T-helper 9 cell (primary cell): ENCODE data around the gene WWOX.

Source experiments
- DNase-seq: peaks from one replicate; pipeline ENCODE4 v3.0.0-alpha.2; 2020

Gene WWOX

GRCh38 chr16:78309763-78310162, 210.3 kb downstream of the WWOX start:
- no peak for DNase-seq

- DNase-seq = no peak
These were observed 210.7 kb downstream of the WWOX start for GRCh38 chr16:78310196-78310595.

DNA sequence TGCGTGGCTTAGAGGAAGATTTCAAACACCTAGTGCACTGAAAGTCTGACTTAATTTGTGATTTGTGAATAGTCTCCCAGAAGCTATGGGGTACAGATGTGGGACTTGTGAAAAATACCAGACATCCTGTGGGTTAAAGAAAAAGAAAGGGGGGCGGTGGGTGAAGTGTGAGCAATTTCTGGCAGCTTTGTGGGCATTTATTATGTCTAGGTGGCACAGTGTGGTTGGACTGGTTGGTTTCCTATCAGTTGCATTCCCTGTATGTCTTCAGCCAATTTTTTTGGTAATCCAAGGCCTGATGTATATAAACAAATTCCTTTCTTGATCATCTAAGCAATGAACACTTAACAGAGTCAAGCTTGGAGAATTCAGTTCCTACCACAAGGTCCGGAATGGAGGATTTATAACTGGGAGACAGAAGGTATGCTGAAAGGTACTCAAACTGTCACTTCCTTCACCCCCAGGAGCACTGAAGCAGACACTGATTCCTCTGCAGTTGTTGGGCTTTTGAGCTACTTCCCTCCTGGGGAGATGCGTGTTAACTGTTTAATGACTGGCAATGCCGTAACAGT, 211.6 kb downstream of the WWOX start:
- no peak for DNase-seq

GRCh38 chr16:78311831-78312230, 212.4 kb downstream of the WWOX start:
- DNase-seq = no peak

DNA sequence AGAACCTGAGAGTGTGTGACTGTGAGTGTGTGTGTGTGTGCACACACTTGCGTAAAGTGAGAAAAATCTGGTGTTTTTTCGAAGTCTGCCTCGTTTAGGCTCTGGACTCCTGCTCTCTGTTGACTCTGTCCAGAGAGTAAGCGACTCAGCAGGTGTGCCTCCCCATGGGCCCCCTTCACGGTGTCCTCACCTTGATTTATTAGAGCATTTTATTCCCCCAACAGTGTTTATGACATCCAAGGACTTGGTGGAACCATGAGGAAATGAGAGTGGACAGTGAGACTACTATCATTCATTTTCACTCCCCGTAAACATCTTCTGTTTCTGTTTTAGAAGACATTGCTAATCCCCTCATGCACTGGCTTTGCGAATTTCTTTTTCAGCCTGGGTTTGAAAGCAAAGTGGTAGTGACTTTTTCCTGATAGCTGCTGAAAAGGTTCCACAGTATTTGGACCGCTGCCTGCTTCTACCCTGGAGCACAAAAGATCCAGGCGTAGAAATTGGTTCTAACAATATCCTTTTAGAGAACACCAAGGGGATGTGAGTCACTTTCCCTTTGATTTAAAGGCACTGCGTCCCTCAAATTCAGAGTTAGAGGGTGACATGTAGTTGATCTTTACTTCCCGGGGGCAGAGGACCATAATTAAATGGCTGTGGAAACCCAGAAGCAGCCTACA, 218.2 kb downstream of the WWOX start:
- DNase-seq = no peak

DNA sequence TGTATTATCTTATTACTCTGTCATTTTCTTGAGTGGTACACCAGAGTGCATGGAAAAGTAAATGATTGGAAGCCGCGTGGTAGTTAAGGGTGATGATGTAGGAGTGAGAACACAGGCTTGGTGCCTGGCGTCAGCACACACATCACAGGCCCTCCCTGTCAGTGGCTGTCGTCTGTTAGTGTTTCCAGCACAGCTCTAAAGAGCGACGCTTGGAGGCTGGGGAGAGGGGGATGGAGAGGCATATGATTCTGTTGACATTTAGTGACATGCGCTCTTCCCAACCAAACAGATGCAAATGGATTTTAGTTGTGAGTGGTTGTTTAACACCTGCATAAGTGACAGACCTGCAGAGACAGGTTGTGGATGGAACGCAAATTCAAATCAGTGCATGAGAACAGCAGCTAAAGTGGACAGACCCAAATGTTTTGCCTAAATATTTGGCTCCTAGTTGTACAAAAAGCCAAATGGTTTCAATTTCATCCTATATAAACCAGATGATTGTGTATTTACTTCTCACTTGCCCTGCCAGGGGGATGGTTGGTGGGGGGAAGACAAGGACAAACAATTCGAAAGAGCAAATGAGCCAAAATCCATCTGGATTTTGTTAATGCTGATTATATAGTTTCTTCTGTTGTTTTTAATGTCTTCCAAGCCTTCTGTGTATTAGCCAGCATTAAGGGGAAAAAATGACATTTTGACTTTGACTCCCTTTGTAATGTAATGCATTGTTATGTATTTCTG, 222.3 kb downstream of the WWOX start:
- no peak for DNase-seq

- no peak for DNase-seq
These were observed 223.9 kb downstream of the WWOX start for GRCh38 chr16:78323315-78323714.

- no peak for DNase-seq
These were observed 225.3 kb downstream of the WWOX start for GRCh38 chr16:78324649-78325285.

GRCh38 chr16:78325468-78326352, 226.3 kb downstream of the WWOX start:
- no peak for DNase-seq

GRCh38 chr16:78326731-78327130, 227.3 kb downstream of the WWOX start:
- no peak for DNase-seq

DNA sequence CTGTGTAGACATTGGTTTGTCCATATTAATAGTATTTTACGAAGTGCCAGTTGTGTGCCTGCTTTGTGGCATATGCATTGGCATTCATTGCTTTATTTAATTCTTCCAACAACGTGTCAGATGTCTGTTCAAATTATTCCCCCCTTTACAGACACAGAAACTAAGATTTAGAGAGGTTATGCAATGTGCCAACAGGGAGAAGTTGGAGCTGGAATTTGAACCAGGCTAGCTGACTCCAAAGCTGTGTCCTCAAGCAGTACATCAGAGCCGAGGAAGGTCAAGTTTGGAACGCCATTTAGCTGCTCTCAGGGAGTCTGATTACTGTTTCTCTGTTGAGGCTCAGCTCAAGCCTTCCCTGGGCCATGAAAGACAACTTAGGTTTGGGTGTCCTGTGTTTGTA, 232.3 kb downstream of the WWOX start:
- no peak for DNase-seq

DNA sequence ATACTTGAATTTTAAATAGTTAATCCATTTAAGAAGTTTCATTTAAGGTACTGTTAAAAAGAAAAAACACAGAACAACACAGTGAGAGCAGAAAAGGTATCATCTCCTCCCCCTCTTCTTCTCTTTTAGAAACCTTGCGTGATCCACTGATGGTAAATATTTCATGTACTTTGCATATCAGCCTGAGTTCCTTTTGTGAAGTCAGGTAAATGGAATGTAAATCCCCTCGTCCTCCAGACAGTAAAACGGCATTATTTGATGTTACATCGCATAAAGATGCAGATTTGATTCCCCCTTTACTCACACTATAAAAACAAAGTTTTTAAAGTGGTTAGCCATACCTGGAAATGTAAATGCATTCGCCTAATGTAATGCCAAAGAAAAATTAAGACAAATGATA, 234.4 kb downstream of the WWOX start:
- no peak for DNase-seq

- DNase-seq = no peak
These were observed 241.1 kb downstream of the WWOX start for GRCh38 chr16:78340590-78340989.

DNA sequence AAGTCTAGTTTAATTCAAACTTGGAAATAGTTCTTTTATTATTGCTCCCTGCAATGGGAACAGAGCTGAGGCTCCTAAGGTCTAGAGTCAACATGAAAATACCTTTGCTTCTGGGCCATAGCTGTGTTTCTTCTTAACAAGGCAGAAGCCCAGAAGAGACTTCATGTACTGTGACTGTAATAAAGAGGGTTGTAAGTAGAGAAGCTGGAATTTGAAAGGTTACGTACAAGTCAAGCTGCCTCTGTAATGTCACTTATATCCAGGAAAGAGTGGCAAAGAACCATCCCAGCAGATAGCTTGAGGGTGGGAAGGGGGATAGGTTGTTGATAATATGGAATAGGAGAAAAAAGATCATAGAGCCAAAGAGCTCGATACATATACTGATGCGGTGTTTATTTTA, 248.6 kb downstream of the WWOX start:
- DNase-seq = no peak

DNA sequence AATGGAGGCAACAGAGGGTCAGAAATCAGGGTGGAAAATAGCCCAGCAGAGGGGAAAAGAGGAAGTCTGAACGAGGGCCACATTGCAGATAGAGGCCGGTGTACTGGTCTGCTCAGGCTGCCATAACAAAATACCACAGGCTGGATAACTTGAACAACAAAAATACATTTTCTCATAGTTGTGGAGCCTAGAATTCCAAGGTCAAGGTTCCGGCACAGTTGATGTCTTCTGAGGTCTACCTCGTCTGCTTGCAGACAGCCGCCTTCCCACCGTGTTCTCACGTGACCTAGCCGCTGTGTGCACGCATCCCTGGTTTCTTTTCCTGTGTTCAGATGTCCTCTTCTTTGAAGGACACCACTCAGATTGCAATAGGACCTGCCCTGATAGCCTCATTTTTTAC, 249.4 kb downstream of the WWOX start:
- no peak for DNase-seq

- DNase-seq = no peak
These were observed 252.7 kb downstream of the WWOX start for GRCh38 chr16:78352184-78352583.

- DNase-seq = no peak
These were observed 254.3 kb downstream of the WWOX start for GRCh38 chr16:78353640-78354275.

GRCh38 chr16:78362524-78363135, 263.2 kb downstream of the WWOX start:
- DNase-seq = no peak

GRCh38 chr16:78363843-78364555, 264.5 kb downstream of the WWOX start:
- no peak for DNase-seq

GRCh38 chr16:78364556-78364880, 265.1 kb downstream of the WWOX start:
- DNase-seq = no peak

DNA sequence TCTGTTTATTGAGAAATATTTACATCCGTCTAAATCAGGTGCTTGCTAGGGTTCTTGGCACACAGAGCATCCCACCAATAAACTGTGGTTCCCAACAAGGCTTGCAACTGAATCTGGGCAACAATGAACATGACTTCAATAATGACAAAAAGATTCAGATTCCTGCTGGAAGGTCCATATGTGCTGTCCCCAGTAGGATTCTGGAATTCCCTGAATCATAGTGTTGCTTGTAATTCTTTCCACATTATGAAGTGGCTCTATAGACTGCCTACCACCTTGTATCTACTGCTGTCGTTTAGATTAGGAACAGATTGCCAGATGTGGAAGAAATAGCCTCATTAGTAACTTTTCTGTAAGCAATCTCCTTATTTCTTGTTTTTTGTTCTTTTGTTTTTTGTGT, 265.9 kb downstream of the WWOX start:
- DNase-seq = no peak
